GM23338 (cell line): Measurements from ENCODE around the gene NCBP3. TPM values are rescaled to one million over a fixed set of nuclear protein-coding genes. Genes with fewer than 3 reads are reported as not detected.
A peak's percentile ranks its signal among the peaks of the same experiment; 100 is the strongest.

ENCODE experiments used
- ATAC-seq: fragments of 200-7000 bp; cut with Tn5 transposase; 3 replicates; pipeline ENCODE4 v1.9.1; 2020
- DNase-seq: peaks from one replicate; pipeline ENCODE4 v3.0.0-alpha.2; 2015; ENCODE audit warnings: low spot score
- H2AFZ ChIP-seq: fragments of 200-600 bp; sonication (generic); 2 replicates; pipeline ENCODE4 v1.8.0; 2016; ENCODE audit warnings: antibody characterized with exemption, mild to moderate bottlenecking, moderate library complexity
- H3F3A ChIP-seq: fragments of 200-600 bp; sonication (generic); replicated peaks from 2 replicates; pipeline ENCODE4 v1.8.0; 2017; ENCODE audit warnings: antibody characterized with exemption, mixed run types, low read depth
- H3K27ac ChIP-seq: fragments of 200-600 bp; sonication (generic); 2 replicates; pipeline ENCODE4 v1.6.1; 2016; ENCODE audit warnings: low read depth
- H3K27me3 ChIP-seq: fragments of 200-600 bp; sonication (generic); 2 replicates; pipeline ENCODE4 v1.8.0; 2016; ENCODE audit warnings: mild to moderate bottlenecking, mixed run types, moderate library complexity; ENCODE audit not compliant: insufficient read depth
- H3K36me3 ChIP-seq: fragments of 200-600 bp; sonication (generic); 2 replicates; pipeline ENCODE4 v1.8.0; 2016; ENCODE audit warnings: mild to moderate bottlenecking; ENCODE audit not compliant: insufficient read depth
- H3K4me1 ChIP-seq: fragments of 200-600 bp; sonication (generic); 2 replicates; pipeline ENCODE4 v1.8.0; 2016; ENCODE audit warnings: mild to moderate bottlenecking, moderate library complexity; ENCODE audit not compliant: insufficient read depth
- H3K4me2 ChIP-seq: fragments of 200-600 bp; sonication (generic); 2 replicates; pipeline ENCODE4 v1.7.1; 2017; ENCODE audit warnings: mixed run types
- H3K4me3 ChIP-seq: fragments of 200-600 bp; sonication (generic); 2 replicates; pipeline ENCODE4 v1.6.1; 2016; ENCODE audit warnings: mixed run types
- H3K79me2 ChIP-seq: fragments of 200-600 bp; sonication (generic); replicated peaks from 2 replicates; pipeline ENCODE4 v1.8.0; 2017; ENCODE audit warnings: mild to moderate bottlenecking; ENCODE audit not compliant: insufficient read depth
- H3K9me2 ChIP-seq: fragments of 200-600 bp; sonication (generic); 2 replicates; pipeline ENCODE4 v1.8.0; 2017; ENCODE audit not compliant: insufficient read depth
- H4K20me1 ChIP-seq: fragments of 200-600 bp; sonication (generic); replicated peaks from 2 replicates; pipeline ENCODE4 v1.8.0; 2017; ENCODE audit warnings: mild to moderate bottlenecking; ENCODE audit not compliant: insufficient read depth
- H3K27ac Mint-ChIP-seq: 2 replicates; pipeline ENCODE4 v1.8.0; 2020; ENCODE audit warnings: inconsistent platforms, mild to moderate bottlenecking, moderate library complexity, mixed read lengths
- H3K27me3 Mint-ChIP-seq: 3 replicates; pipeline ENCODE4 v1.8.0; 2022; ENCODE audit warnings: low read depth, mild to moderate bottlenecking, moderate library complexity, mixed read lengths, inconsistent platforms; ENCODE audit not compliant: insufficient read depth, poor library complexity
- H3K36me3 Mint-ChIP-seq: 3 replicates; pipeline ENCODE4 v1.8.0; 2021; ENCODE audit warnings: low read depth, mild to moderate bottlenecking, inconsistent platforms, moderate library complexity, mixed read lengths
- H3K4me1 Mint-ChIP-seq: 3 replicates; pipeline ENCODE4 v1.8.0; 2020; ENCODE audit warnings: mild to moderate bottlenecking, inconsistent platforms, mixed read lengths
- H3K4me3 Mint-ChIP-seq: 3 replicates; pipeline ENCODE4 v1.8.0; 2021; ENCODE audit warnings: moderate library complexity, mild to moderate bottlenecking, inconsistent platforms, mixed read lengths
- H3K9me3 Mint-ChIP-seq: 3 replicates; pipeline ENCODE4 v1.8.0; 2020; ENCODE audit warnings: moderate library complexity, mild to moderate bottlenecking, inconsistent platforms, mixed read lengths
- CREB1 ChIP-seq: fragments of 250-450 bp; sonication (Bioruptor Pico); IDR thresholded peaks from 2 replicates; pipeline ENCODE4 v1.5.0; 2020; ENCODE audit warnings: low read depth, mild to moderate bottlenecking, moderate library complexity
- ETS1 ChIP-seq: IDR thresholded peaks from 2 replicates; pipeline ENCODE4 v1.6.1; 2016; ENCODE audit warnings: antibody characterized with exemption
- EZH2phosphoT487 ChIP-seq: fragments of 200-600 bp; sonication (generic); IDR thresholded peaks from one replicate; pipeline ENCODE4 v1.8.1; 2018; ENCODE audit warnings: antibody characterized with exemption; ENCODE audit not compliant: unreplicated experiment
- ZNF462 ChIP-seq: fragments of 250-450 bp; sonication (Bioruptor Pico); IDR thresholded peaks from 2 replicates; pipeline ENCODE4 v1.5.0; 2020; ENCODE audit warnings: mild to moderate bottlenecking, moderate library complexity
- polyA plus RNA-seq: library from polyadenylated mRNA; unstranded; fragments of >200 nt; fragmentation: Nextera tagmentation; extraction: Ambion mirVana; gene quantifications from 2 replicates; pipeline ENCODE4 v1.2.1, GENCODE V29; 2016
- total RNA-seq: library from RNA; depleted of rRNA; stranded (reverse); fragments of >200 nt; shearing (Covaris generic); gene quantifications from 2 replicates; pipeline ENCODE4 v1.2.3, GENCODE V29; 2014
- TF ChIP-seq, protein P1 (sequence below): IDR thresholded peaks from one replicate; pipeline ENCODE4 v1.6.1; 2018; ENCODE audit warnings: antibody characterized with exemption; ENCODE audit not compliant: unreplicated experiment

Gene NCBP3
- total and polyA plus RNA-seq, 2 experiments from 2014 or later = 35.5 to 42.8 TPM

- TF ChIP-seq, protein P1, sequence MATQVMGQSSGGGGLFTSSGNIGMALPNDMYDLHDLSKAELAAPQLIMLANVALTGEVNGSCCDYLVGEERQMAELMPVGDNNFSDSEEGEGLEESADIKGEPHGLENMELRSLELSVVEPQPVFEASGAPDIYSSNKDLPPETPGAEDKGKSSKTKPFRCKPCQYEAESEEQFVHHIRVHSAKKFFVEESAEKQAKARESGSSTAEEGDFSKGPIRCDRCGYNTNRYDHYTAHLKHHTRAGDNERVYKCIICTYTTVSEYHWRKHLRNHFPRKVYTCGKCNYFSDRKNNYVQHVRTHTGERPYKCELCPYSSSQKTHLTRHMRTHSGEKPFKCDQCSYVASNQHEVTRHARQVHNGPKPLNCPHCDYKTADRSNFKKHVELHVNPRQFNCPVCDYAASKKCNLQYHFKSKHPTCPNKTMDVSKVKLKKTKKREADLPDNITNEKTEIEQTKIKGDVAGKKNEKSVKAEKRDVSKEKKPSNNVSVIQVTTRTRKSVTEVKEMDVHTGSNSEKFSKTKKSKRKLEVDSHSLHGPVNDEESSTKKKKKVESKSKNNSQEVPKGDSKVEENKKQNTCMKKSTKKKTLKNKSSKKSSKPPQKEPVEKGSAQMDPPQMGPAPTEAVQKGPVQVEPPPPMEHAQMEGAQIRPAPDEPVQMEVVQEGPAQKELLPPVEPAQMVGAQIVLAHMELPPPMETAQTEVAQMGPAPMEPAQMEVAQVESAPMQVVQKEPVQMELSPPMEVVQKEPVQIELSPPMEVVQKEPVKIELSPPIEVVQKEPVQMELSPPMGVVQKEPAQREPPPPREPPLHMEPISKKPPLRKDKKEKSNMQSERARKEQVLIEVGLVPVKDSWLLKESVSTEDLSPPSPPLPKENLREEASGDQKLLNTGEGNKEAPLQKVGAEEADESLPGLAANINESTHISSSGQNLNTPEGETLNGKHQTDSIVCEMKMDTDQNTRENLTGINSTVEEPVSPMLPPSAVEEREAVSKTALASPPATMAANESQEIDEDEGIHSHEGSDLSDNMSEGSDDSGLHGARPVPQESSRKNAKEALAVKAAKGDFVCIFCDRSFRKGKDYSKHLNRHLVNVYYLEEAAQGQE = no peak
- no peak for TF ChIP-seq ETS1
- no peak for TF ChIP-seq EZH2phosphoT487
Measured at GRCh38 chr17:3771140-3771539, 74.9 kb downstream of the NCBP3 start (continued).

DNA sequence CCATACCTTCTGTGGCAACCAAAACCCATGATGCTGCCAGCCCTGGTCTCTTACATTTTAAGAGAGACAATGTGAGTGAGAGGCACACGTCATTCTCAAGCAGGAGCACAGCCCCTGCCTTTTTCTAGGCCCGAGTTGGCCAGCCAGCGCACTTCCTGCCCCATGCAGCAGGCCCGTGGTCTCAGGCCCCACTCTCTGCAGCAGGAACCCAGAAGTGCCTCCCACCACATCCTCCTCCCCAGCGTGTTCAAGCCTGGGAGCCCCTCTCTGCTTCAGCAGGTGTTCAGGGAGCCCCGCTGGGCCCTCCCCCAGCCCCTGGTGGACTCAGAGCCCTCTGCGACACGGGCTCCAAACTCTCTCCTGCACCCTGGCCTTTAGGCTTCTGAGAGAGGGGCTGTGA is 75.6 kb downstream of the NCBP3 start:
- no peak overlapping the region for H3K4me3 Mint-ChIP-seq
- H3K27me3 Mint-ChIP-seq = peaks cover 6% of the 10 kb centered on the region
- Histone ChIP-seq H3K4me3 (no peak overlapping the region), H3K27me3 (no peaks in the 10 kb centered on the region), H2AFZ (peak overlapping the region; percentile 43; the same call in 1 of the 2 replicates), H3F3A (no peaks in the 10 kb centered on the region), H3K9me2 (no peaks in the 10 kb centered on the region), H3K4me2 (no peak overlapping the region), H3K36me3 (no peaks in the 10 kb centered on the region), H4K20me1 (no peaks in the 10 kb centered on the region), H3K79me2 (no peaks in the 10 kb centered on the region), H3K4me1 (no peaks in the 10 kb centered on the region; the same call in 1 of the 2 replicates), H3K27ac (no peak overlapping the region)
- DNase-seq = no peak
- H3K27ac Mint-ChIP-seq = no peak overlapping the region
- H3K36me3 Mint-ChIP-seq = no peaks in the 10 kb centered on the region
- H3K4me1 Mint-ChIP-seq = peaks cover 25% of the 10 kb centered on the region
- no peak; the same call in 2 of the 3 replicates for ATAC-seq
- TF ChIP-seq ZNF462 (no peak), CREB1 (CRISPR knock-in tag) (no peak), ETS1 (no peak)
- peaks cover 12% of the 10 kb centered on the region; the same call in 1 of the 3 replicates for H3K9me3 Mint-ChIP-seq
